ENCODE data around the gene RIPPLY1. TPM values are rescaled to one million over a fixed set of nuclear protein-coding genes. Genes with fewer than 3 reads are reported as not detected.

The RIPPLY1 gene
- total RNA-seq, 1 donor from 2014 or later = not detected

GRCh38 chrX:106948641-106949040, 45.5 kb upstream of the RIPPLY1 start:
- no peaks in the 10 kb centered on the region for H3K27me3 ChIP-seq (ENCODE audit: insufficient read depth, low read length)
- TF ChIP-seq CTCF (IDR thresholded peaks at IDR 0.05; ENCODE audit: insufficient read depth, low read depth, low read length) = no peak
- H2AFZ ChIP-seq (ENCODE audit: low read depth, low read length) = no peak overlapping the region
- no peaks in the 10 kb centered on the region for H3K4me1 ChIP-seq (ENCODE audit: insufficient read depth, low read length)
- no peak overlapping the region for H3K4me2 ChIP-seq (ENCODE audit: low read length)
- H3K27ac Mint-ChIP-seq (ENCODE audit: unreplicated experiment) = no peak overlapping the region
- H3K27ac ChIP-seq (ENCODE audit: low read depth, low read length) = no peak overlapping the region
- H3K27me3 Mint-ChIP-seq (ENCODE audit: low read depth, unreplicated experiment) = no peaks in the 10 kb centered on the region
- no peaks in the 10 kb centered on the region for H4K20me1 ChIP-seq (ENCODE audit: insufficient read depth, low read length)
- DNase-seq (ENCODE audit: low read depth) (no peak), FAIRE-seq (peak; percentile 47)
- H3K4me3 Mint-ChIP-seq (ENCODE audit: unreplicated experiment) = no peak overlapping the region
- H3K36me3 Mint-ChIP-seq (ENCODE audit: low read depth, unreplicated experiment) = no peaks in the 10 kb centered on the region
- no peaks in the 10 kb centered on the region for H3K4me1 Mint-ChIP-seq (ENCODE audit: low read depth, unreplicated experiment)
- no peaks in the 10 kb centered on the region for H3K79me2 ChIP-seq (ENCODE audit: insufficient read depth, low read length)
- no peak overlapping the region for H3K9ac ChIP-seq (ENCODE audit: low read length)
- H3K9me3 ChIP-seq (ENCODE audit: insufficient read depth, low read depth, low read length) = no peaks in the 10 kb centered on the region
- H3K4me3 ChIP-seq (ENCODE audit: insufficient read depth, low read depth, low read length) = no peak overlapping the region
- no peaks in the 10 kb centered on the region for H3K36me3 ChIP-seq (ENCODE audit: insufficient read depth, low read length)
- H3K9me3 Mint-ChIP-seq (ENCODE audit: unreplicated experiment) = no peaks in the 10 kb centered on the region

DNA sequence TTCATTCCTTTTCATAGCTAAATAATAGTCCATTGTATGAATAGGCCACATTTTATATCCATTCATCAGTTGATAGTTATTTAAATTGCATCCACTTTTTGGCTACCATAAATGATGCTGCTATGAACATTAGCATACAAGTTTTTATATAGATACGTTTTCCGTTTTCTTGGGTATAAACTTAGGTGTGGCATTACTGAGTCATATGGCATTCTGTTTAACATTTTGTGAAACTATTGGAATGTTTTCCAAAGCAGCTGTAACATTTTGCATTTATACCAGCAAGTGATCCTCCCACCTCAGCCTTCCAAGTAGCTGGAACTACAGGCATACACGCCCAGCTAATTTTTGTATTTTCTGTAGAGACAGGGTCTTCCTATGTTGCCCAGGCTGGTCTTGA, 43.3 kb upstream of the RIPPLY1 start:
- no peak overlapping the region for H3K9ac ChIP-seq (ENCODE audit: low read length)
- no peak overlapping the region for H3K27ac Mint-ChIP-seq (ENCODE audit: unreplicated experiment)
- H3K4me1 ChIP-seq (ENCODE audit: insufficient read depth, low read length) = no peaks in the 10 kb centered on the region
- peaks cover 5% of the 10 kb centered on the region for H3K36me3 Mint-ChIP-seq (ENCODE audit: low read depth, unreplicated experiment)
- no peaks in the 10 kb centered on the region for H3K9me3 ChIP-seq (ENCODE audit: insufficient read depth, low read depth, low read length)
- H3K4me3 ChIP-seq (ENCODE audit: insufficient read depth, low read depth, low read length) = no peak overlapping the region
- TF ChIP-seq CTCF (IDR thresholded peaks at IDR 0.05; ENCODE audit: insufficient read depth, low read depth, low read length) (no peak), EZH2 (IDR thresholded peaks at IDR 0.05; ENCODE audit: insufficient read depth, low read length) (no peak)
- H3K79me2 ChIP-seq (ENCODE audit: insufficient read depth, low read length) = no peaks in the 10 kb centered on the region
- no peaks in the 10 kb centered on the region for H3K27me3 ChIP-seq (ENCODE audit: insufficient read depth, low read length)
- no peaks in the 10 kb centered on the region for H3K4me1 Mint-ChIP-seq (ENCODE audit: low read depth, unreplicated experiment)
- peaks cover 2% of the 10 kb centered on the region for H3K36me3 ChIP-seq (ENCODE audit: insufficient read depth, low read length)
- no peak for DNase-seq (ENCODE audit: low read depth)
- H3K4me2 ChIP-seq (ENCODE audit: low read length) = no peak overlapping the region
- H2AFZ ChIP-seq (ENCODE audit: low read depth, low read length) = no peak overlapping the region
- H3K9me3 Mint-ChIP-seq (ENCODE audit: unreplicated experiment) = peaks cover 2% of the 10 kb centered on the region
- no peaks in the 10 kb centered on the region for H3K27me3 Mint-ChIP-seq (ENCODE audit: low read depth, unreplicated experiment)
- FAIRE-seq = no peak
- no peak overlapping the region for H3K27ac ChIP-seq (ENCODE audit: low read depth, low read length)
- no peaks in the 10 kb centered on the region for H4K20me1 ChIP-seq (ENCODE audit: insufficient read depth, low read length)
- no peak overlapping the region for H3K4me3 Mint-ChIP-seq (ENCODE audit: unreplicated experiment)

GRCh38 chrX:106940068-106940467, 36.9 kb upstream of the RIPPLY1 start:
- Mint-ChIP-seq H3K4me3 (ENCODE audit: unreplicated experiment) (no peak overlapping the region), H3K27me3 (ENCODE audit: low read depth, unreplicated experiment) (no peaks in the 10 kb centered on the region), H3K27ac (ENCODE audit: unreplicated experiment) (no peak overlapping the region), H3K4me1 (ENCODE audit: low read depth, unreplicated experiment) (no peaks in the 10 kb centered on the region), H3K9me3 (ENCODE audit: unreplicated experiment) (peaks cover 2% of the 10 kb centered on the region), H3K36me3 (ENCODE audit: low read depth, unreplicated experiment) (peaks cover 5% of the 10 kb centered on the region)
- no peak overlapping the region for H3K4me3 ChIP-seq (ENCODE audit: insufficient read depth, low read depth, low read length)
- H3K27ac ChIP-seq (ENCODE audit: low read depth, low read length) = no peak overlapping the region
- FAIRE-seq = no peak
- H2AFZ ChIP-seq (ENCODE audit: low read depth, low read length) = no peak overlapping the region
- no peaks in the 10 kb centered on the region for H3K9me3 ChIP-seq (ENCODE audit: insufficient read depth, low read depth, low read length)
- TF ChIP-seq CTCF (IDR thresholded peaks at IDR 0.05; ENCODE audit: insufficient read depth, low read depth, low read length) = no peak
- TF ChIP-seq EZH2 (IDR thresholded peaks at IDR 0.05; ENCODE audit: insufficient read depth, low read length) = no peak
- no peaks in the 10 kb centered on the region for H3K27me3 ChIP-seq (ENCODE audit: insufficient read depth, low read length)
- H3K9ac ChIP-seq (ENCODE audit: low read length) = no peak overlapping the region
- DNase-seq (ENCODE audit: low read depth) = no peak
- peaks cover 5% of the 10 kb centered on the region for H3K36me3 ChIP-seq (ENCODE audit: insufficient read depth, low read length)
- H3K4me1 ChIP-seq (ENCODE audit: insufficient read depth, low read length) = no peaks in the 10 kb centered on the region
- no peaks in the 10 kb centered on the region for H3K79me2 ChIP-seq (ENCODE audit: insufficient read depth, low read length)
- no peak overlapping the region for H3K4me2 ChIP-seq (ENCODE audit: low read length)
- no peaks in the 10 kb centered on the region for H4K20me1 ChIP-seq (ENCODE audit: insufficient read depth, low read length)

Data from astrocyte (in vitro differentiated cells and primary cell).